IPS DF 4.7 (cell line): ENCODE measurements around the gene TBC1D1.

Source experiments
- DNase-seq: peaks from one replicate; pipeline ENCODE4 v3.0.0-alpha.2; 2013; ENCODE audit warnings: low spot score; ENCODE audit errors: extremely low read depth

Gene TBC1D1

GRCh38 chr4:37990731-37991245 lies 99.9 kb downstream of the TBC1D1 start:
- DNase-seq: no peak

DNA sequence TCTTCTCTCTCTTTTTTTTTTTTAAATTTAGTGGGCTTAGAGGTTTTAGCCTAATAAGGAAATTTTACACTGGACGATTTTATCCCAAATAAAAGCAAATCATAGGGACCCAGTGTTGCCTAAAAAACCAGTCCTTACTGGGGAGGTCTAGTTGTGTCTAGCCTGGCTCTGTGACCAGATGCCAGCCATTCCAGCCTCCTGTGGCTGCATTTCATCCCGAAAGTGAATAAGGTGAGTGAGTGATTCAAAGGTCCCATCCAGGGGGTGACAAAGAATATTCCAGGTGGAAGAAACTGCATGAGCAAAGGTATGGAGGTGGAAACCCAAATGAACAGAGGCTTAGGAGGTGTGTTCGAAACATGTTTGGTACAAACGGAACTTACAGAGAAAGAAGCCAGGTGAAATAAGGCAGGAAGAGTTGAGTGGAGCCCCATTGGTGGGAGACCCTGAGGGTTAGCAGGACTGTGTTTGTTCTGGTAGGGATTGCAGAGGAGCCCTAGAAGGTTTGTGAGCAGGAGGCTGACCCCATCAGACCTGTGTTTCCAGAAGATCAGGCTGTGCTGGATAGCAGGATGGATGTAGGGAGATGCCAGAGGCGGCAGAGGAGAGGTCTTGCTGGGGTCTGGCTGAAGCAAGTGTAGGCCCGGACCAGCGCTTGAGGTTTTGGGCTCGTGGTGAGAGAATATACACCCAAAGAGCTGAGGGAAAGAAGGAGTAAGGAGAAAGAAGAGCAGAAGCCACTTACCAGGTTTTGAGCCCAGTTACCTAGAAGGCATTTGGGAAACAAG lies 100.9 kb downstream of the TBC1D1 start:
- no peak for DNase-seq

GRCh38 chr4:37993806-37994205 lies 102.9 kb downstream of the TBC1D1 start:
- DNase-seq: no peak

GRCh38 chr4:37994569-37994968 lies 103.7 kb downstream of the TBC1D1 start:
- no peak for DNase-seq

- no peak for DNase-seq
Observed at GRCh38 chr4:37995299-37995821, 104.5 kb downstream of the TBC1D1 start.

- DNase-seq: no peak
Observed at GRCh38 chr4:37995981-37996775, 105.3 kb downstream of the TBC1D1 start.

DNA sequence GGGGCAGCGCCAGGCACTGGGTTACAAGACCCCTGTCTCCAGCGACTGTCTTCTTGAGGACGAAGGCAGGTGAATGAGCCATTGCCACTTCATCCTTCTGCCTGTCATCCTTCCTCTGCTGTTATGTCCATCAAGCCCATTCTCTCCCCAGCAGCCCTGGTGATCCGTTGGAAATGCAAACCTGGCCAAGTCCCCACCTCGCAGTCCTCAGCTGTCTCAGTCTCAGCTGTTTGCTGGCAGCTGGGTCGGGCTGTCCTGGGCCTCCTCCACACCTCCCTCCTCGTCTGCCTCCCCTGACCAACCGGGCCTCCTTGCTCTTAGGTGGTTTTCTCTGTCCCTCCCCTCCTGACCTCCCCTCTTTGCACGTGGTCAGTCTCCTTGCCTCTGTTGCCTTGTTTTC lies 107.3 kb downstream of the TBC1D1 start:
- no peak for DNase-seq

GRCh38 chr4:37999000-37999716 lies 108.3 kb downstream of the TBC1D1 start:
- no peak for DNase-seq

DNA sequence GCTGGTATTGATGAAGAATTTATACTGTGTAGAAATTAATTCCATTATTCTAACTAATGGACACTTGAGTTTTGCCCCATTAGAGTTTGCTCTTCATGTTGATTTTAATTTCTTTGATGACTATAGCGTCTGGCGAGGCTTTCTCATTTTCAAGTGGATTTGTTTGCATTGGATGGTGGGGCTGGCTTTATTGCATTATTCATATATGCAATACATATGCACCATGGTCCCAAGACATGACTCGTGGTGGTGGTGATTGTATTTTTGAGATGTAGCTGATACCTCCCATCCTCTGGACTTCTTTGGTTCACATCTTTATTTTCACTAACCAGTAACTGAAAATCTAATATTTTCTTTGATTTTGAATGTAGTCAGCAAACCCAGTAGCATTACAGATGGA lies 109.1 kb downstream of the TBC1D1 start:
- no peak for DNase-seq

- DNase-seq: no peak
Observed at GRCh38 chr4:38001927-38002326, 111.0 kb downstream of the TBC1D1 start.

- DNase-seq: no peak
Observed at GRCh38 chr4:38002451-38003071, 111.7 kb downstream of the TBC1D1 start.

DNA sequence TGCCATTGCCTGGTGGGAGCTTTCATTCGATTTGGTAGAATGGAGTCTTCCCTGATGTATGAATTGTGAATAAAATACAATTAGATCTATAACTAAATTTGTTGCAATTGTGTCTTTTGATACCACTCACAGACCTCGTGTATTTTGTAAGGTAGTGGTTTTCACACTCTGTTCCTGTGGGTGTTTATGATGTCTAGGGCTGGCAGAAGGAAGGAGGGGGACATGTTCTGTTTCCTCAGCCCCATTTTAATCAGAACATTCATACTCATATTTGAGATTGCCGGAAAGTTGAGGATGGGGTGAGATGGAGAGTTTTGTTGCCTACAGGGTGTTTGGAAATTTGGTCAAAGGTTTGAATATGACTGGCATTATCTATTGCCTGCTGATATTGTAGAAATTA lies 112.2 kb downstream of the TBC1D1 start:
- DNase-seq: no peak

DNA sequence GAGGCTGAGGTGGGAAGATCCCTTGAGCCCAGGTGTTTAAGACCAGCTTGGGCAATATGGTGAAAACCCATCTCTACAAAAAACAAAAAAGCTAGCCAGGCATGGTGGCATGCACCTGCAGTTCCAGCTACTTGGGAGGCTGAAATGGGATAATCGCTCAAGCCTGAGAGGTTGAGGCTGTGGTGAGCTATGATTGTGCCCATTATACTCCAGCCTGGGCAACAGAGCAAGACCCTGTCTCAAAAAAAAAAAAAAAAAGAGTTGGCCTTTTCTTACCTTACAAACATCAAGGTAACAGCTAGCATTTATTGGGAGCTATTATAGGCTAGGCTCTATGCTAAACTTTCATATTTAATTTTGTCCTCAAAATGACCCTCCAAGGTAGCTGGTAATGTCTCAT lies 112.7 kb downstream of the TBC1D1 start:
- DNase-seq: no peak

- no peak for DNase-seq
Observed at GRCh38 chr4:38004062-38004461, 113.2 kb downstream of the TBC1D1 start.

- no peak for DNase-seq
Observed at GRCh38 chr4:38004887-38005286, 114.0 kb downstream of the TBC1D1 start.

DNA sequence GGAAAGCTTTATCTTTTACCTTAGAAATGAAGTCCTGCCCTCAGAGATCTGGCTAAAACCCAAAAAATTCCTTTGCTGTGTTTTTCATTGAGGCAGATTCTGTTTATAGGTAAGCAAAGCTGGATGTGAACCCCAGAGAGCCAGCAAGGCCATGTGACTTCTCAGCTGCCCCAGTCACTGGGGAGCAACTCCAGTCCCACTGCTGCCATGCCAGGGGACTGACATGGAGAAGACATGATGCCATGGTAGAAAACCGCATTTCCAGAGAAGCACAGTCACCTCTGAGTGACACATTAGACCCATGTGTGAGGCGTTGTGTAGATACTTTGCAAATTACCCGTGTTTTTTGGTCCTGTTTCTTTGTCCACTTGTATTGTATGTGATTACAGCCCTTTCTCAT lies 114.8 kb downstream of the TBC1D1 start:
- no peak for DNase-seq

- DNase-seq: no peak
Observed at GRCh38 chr4:38007645-38008044, 116.8 kb downstream of the TBC1D1 start.

- DNase-seq: no peak
Observed at GRCh38 chr4:38008571-38009021, 117.7 kb downstream of the TBC1D1 start.

GRCh38 chr4:38009421-38009820 lies 118.5 kb downstream of the TBC1D1 start:
- no peak for DNase-seq

DNA sequence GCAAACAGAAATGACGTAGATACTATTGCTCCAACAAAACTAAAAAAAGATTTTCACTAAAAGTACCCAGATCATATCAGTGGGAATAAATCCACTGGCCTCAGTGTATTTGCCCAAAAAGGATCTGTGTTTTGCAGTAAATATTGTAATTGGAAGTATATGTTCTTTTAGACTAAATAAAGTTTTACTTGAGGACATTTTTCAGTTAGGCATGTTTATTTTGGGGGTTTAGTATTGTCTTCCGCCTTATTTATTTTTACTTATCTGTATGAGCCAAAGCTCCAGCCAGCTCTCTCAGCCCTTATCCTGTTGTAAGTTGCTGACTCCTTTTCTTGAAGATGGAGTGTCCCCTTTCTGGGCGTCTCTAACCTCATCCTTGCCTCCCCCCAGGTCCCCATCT lies 119.1 kb downstream of the TBC1D1 start:
- DNase-seq: no peak

GRCh38 chr4:38011511-38012162 lies 120.8 kb downstream of the TBC1D1 start:
- DNase-seq: no peak
